Measurements from ENCODE around the gene SLC25A43. TPM values are rescaled to one million over a fixed set of nuclear protein-coding genes. Genes with fewer than 3 reads are reported as not detected.
A peak's percentile ranks its signal among the peaks of the same experiment; 100 is the strongest.

Gene SLC25A43
- polyA plus RNA-seq, 2 of the 4 experiments (the other 2 are of a cell fraction) = 27.4 to 31.2 TPM

- no peak; the same call in 1 of the 2 replicates for TF ChIP-seq REST (IDR thresholded peaks at IDR 0.05)
- no peak for TF ChIP-seq ELK1 (IDR thresholded peaks at IDR 0.05; ENCODE audit: low read depth, low read length)
- TF ChIP-seq PBX3 (IDR thresholded peaks at IDR 0.05) = no peak
- no peak for TF ChIP-seq CTCF (IDR thresholded peaks at IDR 0.05)
- TF ChIP-seq HOXA7 (CRISPR knock-in tag; IDR thresholded peaks at IDR 0.05) = no peak
- no peak for TF ChIP-seq RAD21 (conservative IDR thresholded peaks at IDR 0.05 in 1 of 2, IDR thresholded peaks at IDR 0.05 in 1 of 2)
- TF ChIP-seq FOSB (CRISPR knock-in tag; IDR thresholded peaks at IDR 0.05) = no peak
- no peak for TF ChIP-seq EHF (CRISPR knock-in tag; IDR thresholded peaks at IDR 0.05)
- peak; percentile 93 for TF ChIP-seq POLR2A (IDR thresholded peaks at IDR 0.05; ENCODE audit: low read length)
Observed at GRCh38 chrX:119467842-119468550, 68.9 kb downstream of the SLC25A43 start, which contains the start of gene SLC25A5 (continued).

- ATAC-seq (peak; percentile 83 to 87), DNase-seq (ENCODE audit: low read depth in 1 of 2, low spot score in 1 of 2) (peak; percentile 49 to 84), FAIRE-seq (no peak)
- H3K9me3 ChIP-seq = no peaks in the 10 kb centered on the region
- WGBS (ENCODE audit: missing lambda C conversion rate) = 0% methylated on average over 3 of the region's 78 CpGs
- peaks cover 17% of the 10 kb centered on the region for H3K4me1 ChIP-seq
- CTCF ChIA-PET = interaction anchor here (0.6 to 5.0 kb wide), 17 partner anchors 8 to 314 kb away, joined by 3 to 34 read pairs (median 4); no protein-coding TSS in a partner anchor
- peak overlapping the region; percentile 97 to 98 for H3K27ac ChIP-seq
- peak overlapping the region; percentile 98 for H3K4me3 ChIP-seq
- POLR2A ChIA-PET = interaction anchor here (0.7 to 2.0 kb wide), 19 partner anchors 8 to 427 kb away, joined by 3 to 28 read pairs (median 5); partner anchors contain the start of genes AKAP14, RPL39, UBE2A and UPF3B
- H3K4me2 ChIP-seq = peak overlapping the region; percentile 97
- peak; percentile 47 to 72; a peak in 4 of 5 replicates for TF ChIP-seq RAD21 (conservative IDR thresholded peaks at IDR 0.05 in 1 of 2, IDR thresholded peaks at IDR 0.05 in 1 of 2)
- no peak; the same call in 1 of the 2 replicates for TF ChIP-seq E2F6 (IDR thresholded peaks at IDR 0.05; ENCODE audit: borderline replicate concordance, low read depth)
- TF ChIP-seq PBX3 (IDR thresholded peaks at IDR 0.05) = no peak
- TF ChIP-seq NPAS2 (CRISPR knock-in tag; IDR thresholded peaks at IDR 0.05; ENCODE audit: borderline replicate concordance) = no peak
- TF ChIP-seq EP300 (IDR thresholded peaks at IDR 0.05) = no peak
- peak; percentile 79; the same call in 1 of the 2 replicates for TF ChIP-seq HOXA7 (CRISPR knock-in tag; IDR thresholded peaks at IDR 0.05)
- peak; percentile 79; the same call in 1 of the 2 replicates for TF ChIP-seq ESRRA (IDR thresholded peaks at IDR 0.05; ENCODE audit: borderline replicate concordance, low read length)
- peak in 1 of 2 experiments; percentile 8; a peak in 3 of 5 replicates for TF ChIP-seq JUN (IDR thresholded peaks at IDR 0.05)
- TF ChIP-seq ZSCAN20 (CRISPR knock-in tag; IDR thresholded peaks at IDR 0.05) = no peak
- TF ChIP-seq FOSB (CRISPR knock-in tag; IDR thresholded peaks at IDR 0.05) = peak; percentile 89; the same call in 1 of the 2 replicates
- no peak for TF ChIP-seq ATOH8 (CRISPR knock-in tag; IDR thresholded peaks at IDR 0.05; ENCODE audit: low read depth)
- TF ChIP-seq CHD4 (IDR thresholded peaks at IDR 0.05; ENCODE audit: borderline replicate concordance) = no peak
- TF ChIP-seq CBX8 (IDR thresholded peaks at IDR 0.05) = no peak
- no peak for TF ChIP-seq USF2 (IDR thresholded peaks at IDR 0.05)
- no peak for TF ChIP-seq RNF2 (IDR thresholded peaks at IDR 0.05; ENCODE audit: borderline replicate concordance, low read depth)
- no peak for TF ChIP-seq HEYL (CRISPR knock-in tag; IDR thresholded peaks at IDR 0.05)
- TF ChIP-seq TFCP2L1 (CRISPR knock-in tag; IDR thresholded peaks at IDR 0.05) = peak; percentile 88
Observed at GRCh38 chrX:119468551-119469312, 69.6 kb downstream of the SLC25A43 start.
